Iris pigment epithelial cell (primary cell): ENCODE results near the gene TALDO1.

ENCODE experiments used
- DNase-seq: peaks from one replicate; pipeline ENCODE4 v3.0.0-alpha.2; 2011; ENCODE audit warnings: low read depth

TALDO1 gene

GRCh38 chr11:769887-770641, 22.8 kb downstream of the TALDO1 start:
- no peak for DNase-seq

- DNase-seq = no peak
These were observed 23.7 kb downstream of the TALDO1 start for GRCh38 chr11:770642-771616.

GRCh38 chr11:771617-772204, 24.4 kb downstream of the TALDO1 start:
- no peak for DNase-seq

GRCh38 chr11:772429-773390, 25.4 kb downstream of the TALDO1 start:
- DNase-seq = no peak

GRCh38 chr11:773425-773824, 26.2 kb downstream of the TALDO1 start:
- no peak for DNase-seq

- no peak for DNase-seq
These were observed 26.6 kb downstream of the TALDO1 start for GRCh38 chr11:773830-774229.

GRCh38 chr11:774873-775592, 27.8 kb downstream of the TALDO1 start:
- peak; percentile 56 for DNase-seq

GRCh38 chr11:776263-776560, 28.9 kb downstream of the TALDO1 start:
- no peak for DNase-seq

GRCh38 chr11:776561-777287, 29.5 kb downstream of the TALDO1 start:
- peak; percentile 34 for DNase-seq

- peak; percentile 82 for DNase-seq
These were observed 30.3 kb downstream of the TALDO1 start, which contains the start of gene GATD1 for GRCh38 chr11:777288-778255. Gene GATD1, minus strand, starts transcription at chr11:777487. Its CDS starts 25 bp downstream, at chr11:777462.

- DNase-seq = no peak
These were observed 32.0 kb downstream of the TALDO1 start for GRCh38 chr11:778976-779954.

- no peak for DNase-seq
These were observed 32.8 kb downstream of the TALDO1 start for GRCh38 chr11:779955-780532.

- DNase-seq = no peak
These were observed 35.3 kb downstream of the TALDO1 start for GRCh38 chr11:782264-783174.

- peak; percentile 80 for DNase-seq
These were observed 36.3 kb downstream of the TALDO1 start for GRCh38 chr11:783581-784015.

GRCh38 chr11:786235-787083, 39.2 kb downstream of the TALDO1 start:
- DNase-seq = no peak
